MM.1S (cell line): ENCODE measurements around the gene TSPAN3.

Source experiments
- EZH2phosphoT487 ChIP-seq: fragments of 300-600 bp; sonication (generic); IDR thresholded peaks from 2 replicates; pipeline ENCODE4 v1.6.1; 2018; ENCODE audit warnings: antibody characterized with exemption, low read length
- TF ChIP-seq, protein P1 (sequence below): fragments of 300-600 bp; sonication (generic); IDR thresholded peaks from 2 replicates; pipeline ENCODE4 v1.5.1; 2016; ENCODE audit warnings: antibody characterized with exemption, low read length, mixed read lengths

DNA sequence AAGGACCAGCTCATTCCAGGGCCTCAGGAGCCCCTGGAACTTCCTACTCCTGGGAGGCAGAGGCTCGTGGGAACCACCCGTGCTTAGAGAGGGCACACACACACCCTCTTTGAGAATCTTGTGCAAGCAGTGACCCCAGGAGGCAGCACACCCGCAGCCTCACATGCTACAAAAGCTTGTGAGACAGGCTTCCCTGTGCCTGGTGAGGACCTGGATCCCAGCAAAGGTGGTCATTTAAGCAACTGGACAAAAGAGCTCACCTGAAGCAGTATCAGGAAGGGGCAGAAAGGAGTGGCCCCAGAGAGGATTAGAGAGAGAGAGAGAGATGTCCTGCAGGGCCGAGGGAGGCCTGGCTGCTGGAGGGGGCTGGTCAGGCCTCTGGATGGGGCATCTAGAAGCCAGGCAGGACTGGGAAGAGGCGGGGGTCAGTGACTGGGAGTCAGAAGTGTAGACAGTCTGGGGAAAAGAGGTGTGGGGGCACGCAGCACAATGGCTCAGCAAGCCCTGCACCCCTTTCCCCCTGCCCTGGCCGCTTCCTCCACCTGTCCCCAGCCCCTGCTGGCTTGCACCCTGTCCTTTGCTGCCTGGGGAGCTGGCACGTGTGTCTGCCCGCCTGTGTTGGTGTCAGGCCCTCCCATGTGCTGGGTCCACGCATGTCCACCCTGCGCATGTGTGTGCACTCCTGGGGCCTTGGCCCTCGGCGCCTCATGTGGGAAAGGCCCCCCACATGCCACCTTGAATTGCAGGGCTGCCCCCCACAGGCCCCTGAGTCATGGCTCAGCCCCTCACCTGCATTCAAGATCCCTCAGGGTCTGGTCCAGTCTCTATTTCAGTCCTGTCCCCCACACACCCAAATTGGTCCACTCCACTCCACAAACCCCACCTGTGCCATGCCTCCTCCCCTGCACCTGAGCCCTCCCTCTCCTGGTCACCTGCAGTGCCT lies 36.9 kb downstream of the TSPAN3 start:
- TF ChIP-seq, protein P1, sequence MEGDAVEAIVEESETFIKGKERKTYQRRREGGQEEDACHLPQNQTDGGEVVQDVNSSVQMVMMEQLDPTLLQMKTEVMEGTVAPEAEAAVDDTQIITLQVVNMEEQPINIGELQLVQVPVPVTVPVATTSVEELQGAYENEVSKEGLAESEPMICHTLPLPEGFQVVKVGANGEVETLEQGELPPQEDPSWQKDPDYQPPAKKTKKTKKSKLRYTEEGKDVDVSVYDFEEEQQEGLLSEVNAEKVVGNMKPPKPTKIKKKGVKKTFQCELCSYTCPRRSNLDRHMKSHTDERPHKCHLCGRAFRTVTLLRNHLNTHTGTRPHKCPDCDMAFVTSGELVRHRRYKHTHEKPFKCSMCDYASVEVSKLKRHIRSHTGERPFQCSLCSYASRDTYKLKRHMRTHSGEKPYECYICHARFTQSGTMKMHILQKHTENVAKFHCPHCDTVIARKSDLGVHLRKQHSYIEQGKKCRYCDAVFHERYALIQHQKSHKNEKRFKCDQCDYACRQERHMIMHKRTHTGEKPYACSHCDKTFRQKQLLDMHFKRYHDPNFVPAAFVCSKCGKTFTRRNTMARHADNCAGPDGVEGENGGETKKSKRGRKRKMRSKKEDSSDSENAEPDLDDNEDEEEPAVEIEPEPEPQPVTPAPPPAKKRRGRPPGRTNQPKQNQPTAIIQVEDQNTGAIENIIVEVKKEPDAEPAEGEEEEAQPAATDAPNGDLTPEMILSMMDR: no peak
- TF ChIP-seq EZH2phosphoT487: no peak
